Activated CD8-positive, alpha-beta memory T cell treated with anti-CD3 and anti-CD28 coated beads, Interleukin-2, amount 50 U/mL, for 1 hour (primary cell): ENCODE data around the gene GDPD5.

Experiments used
- DNase-seq: peaks from one replicate; pipeline ENCODE4 v3.0.0-alpha.2; 2020; ENCODE audit errors: extremely low read depth

The GDPD5 gene

GRCh38 chr11:75536786-75537641 is 11.3 kb upstream of the GDPD5 start:
- no peak for DNase-seq

DNA sequence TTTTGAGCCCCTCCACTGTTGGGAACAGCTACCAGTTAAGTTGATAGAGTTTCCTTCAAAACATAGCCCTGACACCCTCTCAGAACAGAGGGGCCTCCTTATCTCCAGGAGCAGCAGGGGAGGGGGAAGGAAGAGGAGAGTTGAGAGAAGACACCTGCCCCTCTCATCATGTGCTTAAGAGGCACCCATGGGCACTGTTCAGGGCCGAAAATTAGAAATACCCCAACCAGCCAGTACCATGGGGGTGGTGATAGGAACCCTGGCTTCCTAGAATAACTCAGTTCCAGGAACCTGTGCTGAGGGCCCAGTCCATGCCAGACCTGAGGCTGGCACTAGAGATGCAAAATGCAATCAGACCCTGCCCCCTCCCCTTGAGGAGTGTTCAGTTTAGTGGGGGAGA is 9.3 kb upstream of the GDPD5 start:
- DNase-seq, result no peak

DNA sequence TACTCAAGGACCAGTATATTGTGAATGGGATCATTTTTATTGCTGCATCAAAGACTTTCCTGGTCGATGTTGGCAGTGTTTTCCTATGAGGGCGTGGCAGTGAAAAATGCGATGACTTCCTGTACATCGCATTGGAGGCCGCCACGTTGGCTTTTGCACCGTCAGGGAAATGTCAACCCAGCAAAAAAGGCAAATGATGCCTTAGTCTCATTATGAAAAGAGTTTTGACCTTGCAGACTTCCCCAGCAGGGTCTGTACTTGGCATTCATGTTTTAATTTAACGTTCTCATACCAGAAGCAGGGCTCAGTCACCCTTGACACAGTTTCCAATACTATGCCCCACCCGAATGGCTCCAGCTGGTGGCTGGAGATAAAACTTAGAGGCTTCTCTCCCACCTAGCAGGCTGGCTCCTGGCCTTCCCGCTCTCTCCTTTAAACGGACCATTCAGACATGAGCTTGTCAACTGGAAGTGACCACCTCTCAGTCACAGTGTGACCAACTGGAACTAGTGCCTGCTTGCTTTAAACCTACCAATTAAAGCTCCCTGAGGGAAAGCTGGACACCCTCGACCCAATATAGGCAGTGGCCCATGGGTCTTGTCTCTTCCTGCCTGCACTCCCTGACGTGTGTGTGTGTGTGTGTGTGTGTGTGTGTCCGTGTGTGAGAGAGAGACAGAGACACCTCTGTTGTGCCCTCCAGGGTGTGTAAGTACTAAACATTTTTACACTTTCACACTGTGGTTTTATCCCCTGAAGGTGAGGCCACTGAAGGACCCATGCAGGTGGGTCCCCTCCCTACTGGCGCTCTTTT is 8.7 kb upstream of the GDPD5 start:
- DNase-seq, result no peak

GRCh38 chr11:75533896-75534258 is 8.1 kb upstream of the GDPD5 start:
- no peak for DNase-seq

DNA sequence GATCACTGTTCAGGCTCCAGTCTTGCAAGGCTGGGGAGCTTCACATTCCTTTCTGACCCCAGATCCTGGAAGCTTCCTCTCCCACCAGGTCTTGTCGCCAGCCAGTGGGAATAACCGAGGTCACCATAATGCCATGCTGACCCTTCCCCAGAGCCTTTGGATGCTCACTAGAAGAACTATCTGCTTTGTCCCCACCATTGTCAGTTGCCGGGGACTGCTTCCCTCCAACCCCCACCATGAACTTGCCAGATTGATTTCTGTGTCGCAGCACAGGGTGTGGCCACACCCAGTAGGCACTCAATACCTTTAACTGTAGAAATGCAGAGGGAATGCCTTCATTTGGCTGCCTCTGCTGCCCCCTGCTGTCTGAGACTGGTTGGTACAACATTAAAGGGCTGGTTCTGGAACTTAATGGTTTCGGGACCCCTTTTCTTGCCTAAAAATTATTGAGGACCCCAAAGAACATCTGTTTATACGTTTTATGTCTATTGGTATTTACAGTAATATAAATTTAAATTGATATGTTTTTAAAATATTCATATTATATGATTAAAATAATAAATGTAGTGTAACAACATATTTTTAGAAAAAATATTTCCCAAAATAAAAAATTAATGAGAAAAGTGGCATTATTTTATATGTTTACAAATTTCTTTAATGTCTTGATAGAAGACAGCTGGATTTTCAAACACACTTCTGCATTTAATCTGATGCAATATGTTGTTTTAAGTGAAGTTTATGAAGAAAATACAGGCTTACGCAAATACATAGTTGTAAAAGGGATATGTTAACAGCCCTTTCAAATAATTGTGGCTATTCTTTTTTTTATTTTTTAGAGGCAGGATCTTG is 6.7 kb upstream of the GDPD5 start:
- DNase-seq, result peak; percentile 49

GRCh38 chr11:75531325-75531724 is 5.6 kb upstream of the GDPD5 start:
- DNase-seq, result no peak

DNA sequence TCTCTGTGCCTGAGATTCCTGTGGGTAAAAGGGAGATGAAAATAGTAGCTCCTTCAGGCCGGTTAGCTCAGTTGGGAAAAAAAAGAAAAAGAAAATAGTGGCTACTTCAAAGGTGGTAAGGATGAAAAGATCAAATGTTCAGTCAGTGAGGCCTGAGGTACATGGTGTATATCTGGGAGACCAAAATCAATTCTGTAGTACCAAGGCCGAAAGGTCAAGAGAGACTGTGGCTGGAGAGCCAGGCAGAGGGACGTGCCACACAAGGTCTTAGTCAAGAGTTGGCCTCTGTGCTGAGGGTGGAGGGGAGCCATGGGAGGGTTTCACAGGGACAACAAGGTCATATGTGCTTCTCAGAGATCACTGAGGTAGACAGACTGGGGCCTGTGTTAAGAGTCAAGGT is 4.8 kb upstream of the GDPD5 start:
- no peak for DNase-seq

DNA sequence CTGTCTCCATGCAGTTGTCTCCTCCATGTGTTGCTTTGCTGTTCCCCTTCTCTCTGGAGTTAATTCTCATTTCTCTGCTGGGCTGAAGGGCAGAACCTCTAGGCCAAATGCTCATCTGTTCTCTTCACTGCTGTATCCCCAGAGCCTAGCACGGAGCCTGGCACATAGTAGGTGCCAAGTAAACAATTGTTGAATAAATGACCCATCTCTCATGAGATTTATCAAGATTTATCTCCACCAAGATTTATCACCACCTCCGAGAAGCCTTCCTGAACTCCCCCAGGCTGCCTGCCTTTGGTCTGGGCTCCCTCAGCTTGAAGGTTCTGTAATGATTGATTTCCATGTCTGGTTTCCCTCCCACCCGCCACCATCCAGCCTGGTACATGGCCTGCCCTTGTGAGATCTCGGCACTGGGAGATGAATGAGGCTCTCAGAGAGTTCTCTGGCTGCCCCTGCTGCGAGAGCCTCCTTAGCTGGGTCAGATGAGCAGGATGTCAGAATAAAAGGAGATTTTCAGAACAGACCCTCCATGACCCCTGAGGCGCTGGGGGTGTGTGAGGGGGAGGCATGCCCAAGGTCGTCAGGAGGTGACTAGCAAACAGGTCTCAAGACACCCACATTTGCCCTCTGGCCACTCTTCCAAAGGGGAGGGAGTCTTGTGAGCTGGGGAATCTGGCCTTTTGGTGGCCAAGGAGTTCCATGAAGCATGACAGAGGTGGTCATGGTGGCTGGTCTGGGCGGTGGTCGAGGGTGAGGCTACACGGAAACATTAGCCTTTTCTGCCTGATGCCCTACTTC is 2.4 kb upstream of the GDPD5 start:
- DNase-seq, result no peak

- DNase-seq, result no peak
Measured at GRCh38 chr11:75527130-75527529, 1.4 kb upstream of the GDPD5 start.

GRCh38 chr11:75526192-75526541 is 426 bp upstream of the GDPD5 start:
- no peak for DNase-seq

DNA sequence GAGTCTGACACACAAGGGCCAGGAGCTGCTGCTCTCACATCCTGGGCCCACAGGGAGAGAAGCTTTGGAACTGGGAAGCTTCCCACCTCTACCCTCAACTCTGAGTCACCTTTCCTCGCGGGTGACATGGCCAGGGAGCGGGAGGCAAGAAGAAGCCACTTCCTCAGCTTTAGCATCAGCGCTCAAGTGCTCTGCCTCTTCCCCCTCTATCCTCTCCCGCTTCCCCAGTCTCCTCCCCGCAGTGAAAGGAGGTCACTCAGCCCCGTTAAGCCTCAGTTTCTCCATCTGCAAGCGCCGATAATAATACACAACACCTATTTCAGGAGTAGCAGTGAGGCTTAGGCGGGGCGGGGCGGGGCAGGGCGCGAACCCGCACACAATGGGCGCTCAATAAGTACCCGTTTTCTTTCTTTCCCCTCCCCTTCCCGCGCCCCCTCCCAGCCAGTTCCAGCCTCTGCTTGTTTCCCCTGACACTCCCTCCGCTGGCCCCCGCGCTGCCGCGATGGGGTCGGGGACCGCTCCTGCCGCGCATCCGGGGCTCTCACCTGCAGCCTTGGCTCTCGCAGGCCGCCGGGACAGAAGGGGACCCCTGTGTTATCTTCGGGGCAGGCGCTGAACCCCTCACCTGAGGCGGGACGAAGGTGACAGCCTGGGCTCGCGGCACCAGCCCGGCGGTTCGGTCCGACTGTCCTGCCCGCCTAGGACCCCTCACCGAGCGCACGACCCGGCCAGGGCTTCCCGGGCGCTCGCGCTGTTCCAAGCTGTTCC is 892 bp downstream of the GDPD5 start:
- DNase-seq, result no peak

GRCh38 chr11:75523811-75524664 is 1.7 kb downstream of the GDPD5 start:
- no peak for DNase-seq

- no peak for DNase-seq
Measured at GRCh38 chr11:75523189-75523588, 2.6 kb downstream of the GDPD5 start.

DNA sequence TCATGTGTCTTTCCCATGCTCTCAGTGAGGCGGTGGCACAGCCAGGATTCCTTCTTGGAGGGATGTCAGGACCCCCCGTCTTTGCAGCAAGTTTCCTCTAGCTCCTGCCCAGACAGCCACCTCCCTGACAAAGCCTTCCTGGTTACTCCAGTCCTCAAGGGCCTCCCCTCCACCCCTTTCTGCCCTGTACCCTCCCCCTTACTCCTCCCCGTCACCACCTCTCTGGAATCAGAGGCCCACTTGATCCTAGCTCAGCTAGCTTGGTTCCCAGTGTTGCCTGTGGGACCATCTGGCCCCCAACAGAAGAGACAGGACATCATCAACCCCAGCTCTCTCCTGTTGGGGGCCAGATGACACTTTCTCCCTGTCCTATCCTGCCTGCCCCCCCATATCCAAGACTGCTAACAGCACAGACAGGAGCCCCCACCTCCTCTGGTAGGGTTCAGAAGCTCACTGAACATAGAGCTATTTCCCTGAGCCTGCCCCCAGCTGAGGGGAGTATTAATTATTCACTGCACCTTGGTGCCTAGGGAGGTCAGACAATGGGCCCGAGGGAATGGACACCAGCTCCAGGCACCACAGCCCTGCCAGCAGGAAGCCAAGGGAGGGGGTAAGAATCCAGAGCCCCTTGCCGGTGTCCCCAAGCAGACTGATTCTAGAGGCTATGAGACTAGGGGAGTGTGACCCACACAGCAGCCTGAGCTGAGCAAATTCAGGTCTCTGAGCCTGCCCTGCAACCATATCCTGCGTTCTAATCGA is 3.3 kb downstream of the GDPD5 start:
- no peak for DNase-seq

DNA sequence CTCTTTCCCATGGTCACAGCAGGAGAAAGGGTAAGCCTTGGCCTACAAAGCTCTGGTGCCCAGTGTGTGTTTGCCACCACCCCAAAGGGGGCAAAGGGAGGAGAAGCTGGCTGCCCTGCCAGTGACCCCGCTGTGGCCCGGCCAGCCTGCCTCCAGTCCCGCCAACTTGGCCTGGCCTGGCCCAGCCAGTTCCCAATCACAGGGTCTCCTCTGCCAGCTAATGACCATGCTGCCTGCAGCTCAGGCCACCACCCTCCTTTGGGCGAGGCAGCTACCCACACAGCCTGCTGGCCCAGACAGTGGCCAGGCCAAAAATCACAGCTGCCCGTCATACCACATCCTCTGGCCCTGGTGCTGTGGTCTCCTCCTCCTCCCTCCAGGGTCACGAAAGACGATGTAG is 5.1 kb downstream of the GDPD5 start:
- no peak for DNase-seq

DNA sequence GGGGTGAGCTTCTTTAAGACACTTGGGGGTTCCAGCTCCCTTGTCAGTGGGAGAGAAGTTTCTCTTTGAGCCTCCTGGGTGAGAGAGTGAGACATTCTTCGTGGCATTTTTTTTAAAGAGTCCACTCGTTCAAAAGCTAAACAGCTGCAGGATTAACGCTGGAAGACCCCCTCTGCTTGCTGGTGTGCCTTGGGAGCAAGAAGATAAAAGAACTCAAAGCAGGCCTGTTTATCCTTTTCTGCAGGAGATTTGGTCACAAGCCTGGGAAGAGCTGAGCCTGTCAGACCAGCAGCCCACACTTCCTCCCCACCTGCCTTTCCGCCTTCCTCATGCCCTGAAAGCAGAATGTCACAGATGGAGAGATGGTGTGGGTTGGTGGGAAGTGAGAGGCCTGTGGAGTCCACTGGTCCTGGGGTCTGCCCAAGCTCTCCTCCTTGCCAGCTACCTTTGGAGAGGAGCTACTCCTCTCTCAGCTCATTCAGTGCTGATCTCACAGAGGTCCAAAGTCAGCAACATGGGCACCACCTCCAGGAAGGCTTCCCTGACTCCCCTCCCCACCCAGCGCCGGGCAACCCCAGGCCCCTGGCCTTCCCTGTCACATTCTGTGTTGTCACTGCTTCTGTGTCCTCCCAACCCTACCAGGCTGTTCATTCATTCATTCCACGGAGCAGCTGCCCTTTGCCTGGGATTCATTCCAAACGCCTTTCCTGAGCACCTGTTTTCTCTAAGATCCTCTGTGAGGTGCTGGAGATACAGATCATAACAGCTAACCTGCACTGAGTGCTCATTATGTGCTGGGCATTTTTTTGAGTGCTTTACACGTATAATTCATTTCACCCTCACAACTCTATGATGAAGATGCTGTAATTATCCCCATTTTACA is 6.7 kb downstream of the GDPD5 start:
- DNase-seq, result no peak

DNA sequence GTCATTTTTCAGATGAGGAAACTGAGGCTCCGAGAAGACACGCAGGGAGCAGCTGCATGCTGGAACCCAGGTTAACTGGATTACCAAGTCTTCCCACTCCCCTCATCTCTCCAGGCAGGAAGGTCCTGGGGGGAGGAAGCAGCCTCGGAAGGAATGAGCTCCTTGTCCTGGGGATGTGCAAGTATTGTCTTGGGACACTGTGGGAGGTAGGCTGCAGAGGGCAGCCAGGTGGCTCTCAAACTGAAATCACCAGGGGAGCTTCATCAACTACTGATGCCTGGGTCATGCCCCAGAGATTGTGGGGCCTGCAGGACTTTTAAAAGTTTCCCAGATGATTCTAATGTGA is 7.6 kb downstream of the GDPD5 start:
- DNase-seq, result no peak

- DNase-seq, result no peak
Measured at GRCh38 chr11:75516886-75517285, 8.9 kb downstream of the GDPD5 start.
